ENCODE results near the gene ZNF480. TPM values are rescaled to one million over a fixed set of nuclear protein-coding genes. Genes with fewer than 3 reads are reported as not detected.
"Not testable (repeated sequence)": the region's sequence is repeated elsewhere in the genome, so short reads cannot be mapped to it uniquely, and the experiment has no call there.

Gene ZNF480
- total RNA-seq, 2 experiments from 2014 or later = 10.6 to 14.3 TPM

DNA sequence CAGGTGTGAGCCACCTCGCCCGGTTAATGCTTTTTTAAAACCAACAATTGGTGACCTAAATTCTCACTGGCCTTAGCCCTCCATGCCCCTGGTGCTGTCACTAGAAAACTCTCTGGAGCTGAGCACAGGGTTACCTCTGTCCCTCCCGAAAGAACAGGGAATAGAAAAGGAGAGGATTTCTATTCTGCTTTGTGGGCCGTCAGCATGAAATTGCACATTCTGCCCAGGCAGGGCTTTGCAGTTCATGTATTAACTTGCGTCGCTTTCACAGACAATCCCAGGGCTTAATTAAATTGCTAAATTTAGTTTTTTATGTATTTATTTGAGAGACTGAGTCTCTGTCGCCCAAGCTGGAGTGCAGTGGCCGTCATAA, 583 bp upstream of the ZNF480 start:
- H3K4me3 Mint-ChIP-seq = peak overlapping the region; percentile 93
- DNase-seq (peak; percentile 41), ATAC-seq (peak; percentile 13)
- H3K36me3 Mint-ChIP-seq = peaks cover 71% of the 10 kb centered on the region
- CTCF ChIA-PET = no interaction called here
- H3K27ac Mint-ChIP-seq = peak overlapping the region; percentile 77
- no peaks in the 10 kb centered on the region for H3K27me3 Mint-ChIP-seq
- H3K4me1 Mint-ChIP-seq = peaks cover 19% of the 10 kb centered on the region
- H3K9me3 Mint-ChIP-seq (ENCODE audit: low read depth) = peaks cover 30% of the 10 kb centered on the region

- no peak for ATAC-seq
- CTCF ChIA-PET = interaction anchor here (0.7 to 1.0 kb wide), 2 partner anchors 24 to 394 kb away, joined by 3 read pairs; no protein-coding TSS in a partner anchor
- Mint-ChIP-seq H3K4me1 (peaks cover 19% of the 10 kb centered on the region), H3K27ac (peak overlapping the region; percentile 95), H3K27me3 (no peaks in the 10 kb centered on the region), H3K9me3 (ENCODE audit: low read depth) (peaks cover 27% of the 10 kb centered on the region), H3K36me3 (peaks cover 72% of the 10 kb centered on the region), H3K4me3 (peak overlapping the region; percentile 93)
- no peak for DNase-seq
Observed at GRCh38 chr19:52297601-52298364, 814 bp downstream of the ZNF480 start.

DNA sequence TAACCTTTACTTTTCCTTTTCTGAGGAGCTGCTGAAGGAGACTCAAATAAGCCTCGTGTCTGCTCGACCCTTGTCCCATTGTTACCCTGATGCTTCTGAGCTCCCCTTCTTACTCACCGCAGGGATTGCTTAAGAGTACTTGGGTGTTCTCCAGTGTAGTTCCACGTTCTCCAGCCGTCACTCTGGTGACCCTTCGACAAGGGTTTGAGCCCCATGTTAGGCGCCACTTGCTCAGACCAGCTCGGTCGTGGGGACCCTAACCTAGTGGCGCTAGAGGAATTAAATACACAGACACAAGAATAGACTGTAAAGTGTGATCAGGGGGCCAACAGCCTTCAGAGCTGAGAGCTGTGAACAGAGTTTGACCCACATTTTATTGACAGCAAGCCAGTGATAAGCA, 10.3 kb downstream of the ZNF480 start:
- Mint-ChIP-seq H3K4me1 (no peaks in the 10 kb centered on the region), H3K27ac (no peak overlapping the region), H3K9me3 (ENCODE audit: low read depth) (peaks cover 39% of the 10 kb centered on the region), H3K36me3 (peaks cover 83% of the 10 kb centered on the region), H3K27me3 (no peaks in the 10 kb centered on the region), H3K4me3 (no peak overlapping the region)
- no peak for ATAC-seq
- no peak for DNase-seq
- CTCF ChIA-PET = no interaction called here

GRCh38 chr19:52322429-52322828, 25.5 kb downstream of the ZNF480 start:
- Mint-ChIP-seq H3K27me3 (no peaks in the 10 kb centered on the region), H3K9me3 (ENCODE audit: low read depth) (peaks cover 61% of the 10 kb centered on the region), H3K4me1 (no peaks in the 10 kb centered on the region), H3K4me3 (no peak overlapping the region), H3K27ac (no peak overlapping the region), H3K36me3 (peaks cover 70% of the 10 kb centered on the region)
- no peak for DNase-seq
- ATAC-seq = no peak
- CTCF ChIA-PET = no interaction called here

- CTCF ChIA-PET = no interaction called here
- ATAC-seq (no peak), DNase-seq (no peak)
- Mint-ChIP-seq H3K27ac (no peak overlapping the region), H3K27me3 (no peaks in the 10 kb centered on the region), H3K9me3 (ENCODE audit: low read depth) (peaks cover 34% of the 10 kb centered on the region), H3K4me1 (peaks cover 7% of the 10 kb centered on the region), H3K36me3 (peaks cover 15% of the 10 kb centered on the region), H3K4me3 (no peak overlapping the region)
Observed at GRCh38 chr19:52331757-52332156, 34.8 kb downstream of the ZNF480 start.

DNA sequence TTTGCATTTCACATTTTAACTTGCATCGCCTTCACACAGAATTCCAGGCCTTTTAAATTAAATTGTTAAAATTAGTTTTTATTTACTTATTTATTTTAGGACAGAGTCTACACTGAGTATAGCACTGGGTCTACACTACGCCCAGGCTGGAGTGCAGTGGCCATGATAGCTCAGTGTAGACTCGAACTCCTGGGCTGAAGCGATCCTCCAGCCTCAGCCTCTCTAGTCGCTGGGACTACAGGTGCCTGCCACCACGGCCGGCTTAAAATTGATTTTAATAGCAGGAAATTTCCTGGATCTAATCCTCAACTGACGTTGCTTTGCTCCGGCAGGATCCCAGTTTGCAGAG, 38.8 kb downstream of the ZNF480 start:
- peaks cover 22% of the 10 kb centered on the region for H3K36me3 Mint-ChIP-seq
- no peak for DNase-seq
- no peaks in the 10 kb centered on the region for H3K27me3 Mint-ChIP-seq
- peak overlapping the region; percentile 95 for H3K4me3 Mint-ChIP-seq
- peak; percentile 54 for ATAC-seq
- H3K4me1 Mint-ChIP-seq = peaks cover 14% of the 10 kb centered on the region
- peak overlapping the region; percentile 95 for H3K27ac Mint-ChIP-seq
- CTCF ChIA-PET = no interaction called here
- H3K9me3 Mint-ChIP-seq (ENCODE audit: low read depth) = peaks cover 35% of the 10 kb centered on the region

- Mint-ChIP-seq H3K4me3 (peak within 1 kb of the TSS; percentile 95), H3K9me3 (ENCODE audit: low read depth) (peaks cover 33% of the 10 kb centered on the region), H3K27ac (peak within 1 kb of the TSS; percentile 95), H3K36me3 (peaks cover 25% of the 10 kb centered on the region), H3K4me1 (peaks cover 14% of the 10 kb centered on the region), H3K27me3 (no peaks in the 10 kb centered on the region)
- DNase-seq = peak; percentile 92
- CTCF ChIA-PET = interaction anchor here (0.7 kb wide), 1 partner anchor 232 kb away, joined by 3 read pairs; no protein-coding TSS in a partner anchor
- ATAC-seq = peak; percentile 97
Observed at GRCh38 chr19:52336117-52336790, 39.3 kb downstream of the ZNF480 start, which contains the start of gene ZNF610. ZNF610 (plus strand) TSS chr19:52336243; CDS start chr19:52349173, 12,930 bp downstream.

DNA sequence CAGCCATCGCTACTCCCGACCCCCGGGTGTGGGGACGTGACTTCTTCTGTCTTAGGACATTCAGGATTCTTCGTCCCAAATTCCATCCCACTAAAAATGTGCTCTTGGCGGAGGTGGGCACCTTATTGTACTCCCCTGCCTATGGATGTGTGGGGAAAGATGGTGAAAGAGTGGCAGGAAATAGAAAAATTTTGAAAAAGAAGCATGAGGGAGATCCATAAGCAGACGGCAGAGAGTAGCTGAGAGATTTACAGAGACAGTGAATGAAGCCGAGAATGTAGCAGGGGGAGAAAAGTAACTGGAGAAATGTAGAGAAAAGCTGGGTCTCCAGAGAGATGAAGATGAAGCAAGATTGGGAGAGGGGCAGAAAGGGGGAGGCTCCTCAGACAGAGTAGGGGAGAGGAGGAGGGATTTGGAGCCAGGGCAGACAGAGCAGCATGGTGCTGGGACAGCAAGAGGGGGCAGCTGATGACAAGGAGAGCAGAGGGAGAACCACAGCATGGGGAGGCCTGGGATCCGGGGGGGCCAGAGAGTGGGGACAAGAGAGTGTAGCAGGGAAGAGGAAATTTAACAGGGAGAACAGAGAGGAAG, 39.9 kb downstream of the ZNF480 start:
- H3K27ac Mint-ChIP-seq = peak overlapping the region; percentile 95
- CTCF ChIA-PET = interaction anchor here (0.7 kb wide), 1 partner anchor 232 kb away, joined by 3 read pairs; no protein-coding TSS in a partner anchor
- H3K27me3 Mint-ChIP-seq = no peaks in the 10 kb centered on the region
- peaks cover 29% of the 10 kb centered on the region for H3K9me3 Mint-ChIP-seq (ENCODE audit: low read depth)
- peak overlapping the region; percentile 95 for H3K4me3 Mint-ChIP-seq
- DNase-seq (no peak), ATAC-seq (no peak)
- H3K36me3 Mint-ChIP-seq = peaks cover 25% of the 10 kb centered on the region
- H3K4me1 Mint-ChIP-seq = peaks cover 14% of the 10 kb centered on the region

GRCh38 chr19:52339022-52339421, 42.1 kb downstream of the ZNF480 start:
- DNase-seq, CTCF ChIA-PET, ATAC-seq, H3K4me3 Mint-ChIP-seq, H3K27me3 Mint-ChIP-seq, H3K27ac Mint-ChIP-seq: not testable (repeated sequence)
- Mint-ChIP-seq H3K36me3 (peaks cover 22% of the 10 kb centered on the region), H3K9me3 (ENCODE audit: low read depth) (peaks cover 20% of the 10 kb centered on the region), H3K4me1 (peaks cover 14% of the 10 kb centered on the region)

DNA sequence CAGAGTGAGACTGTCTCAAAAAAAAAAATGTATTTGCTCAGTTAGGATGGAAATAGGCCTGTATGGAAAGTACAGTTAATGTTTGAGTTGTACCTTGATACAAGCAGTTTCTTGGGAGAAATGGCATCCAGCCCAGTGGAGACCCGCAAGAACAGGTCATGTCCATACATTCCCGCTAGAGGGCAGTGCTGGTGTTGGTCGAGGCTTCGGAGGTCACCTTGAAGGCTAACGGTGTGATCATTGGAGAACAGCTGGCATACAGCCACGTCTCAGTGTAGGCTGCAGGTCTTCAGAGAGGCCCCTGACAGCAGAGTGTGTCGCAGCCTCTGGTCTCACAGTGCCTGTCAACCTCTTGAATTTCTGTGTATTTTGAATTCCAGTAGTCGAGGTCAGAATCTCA, 46.6 kb downstream of the ZNF480 start:
- DNase-seq (peak; percentile 55), ATAC-seq (peak; percentile 60)
- H3K27me3 Mint-ChIP-seq = no peaks in the 10 kb centered on the region
- no peak overlapping the region for H3K27ac Mint-ChIP-seq
- H3K36me3 Mint-ChIP-seq = peaks cover 11% of the 10 kb centered on the region
- H3K9me3 Mint-ChIP-seq (ENCODE audit: low read depth) = peaks cover 16% of the 10 kb centered on the region
- no peaks in the 10 kb centered on the region for H3K4me1 Mint-ChIP-seq
- CTCF ChIA-PET = no interaction called here
- no peak overlapping the region for H3K4me3 Mint-ChIP-seq

DNA sequence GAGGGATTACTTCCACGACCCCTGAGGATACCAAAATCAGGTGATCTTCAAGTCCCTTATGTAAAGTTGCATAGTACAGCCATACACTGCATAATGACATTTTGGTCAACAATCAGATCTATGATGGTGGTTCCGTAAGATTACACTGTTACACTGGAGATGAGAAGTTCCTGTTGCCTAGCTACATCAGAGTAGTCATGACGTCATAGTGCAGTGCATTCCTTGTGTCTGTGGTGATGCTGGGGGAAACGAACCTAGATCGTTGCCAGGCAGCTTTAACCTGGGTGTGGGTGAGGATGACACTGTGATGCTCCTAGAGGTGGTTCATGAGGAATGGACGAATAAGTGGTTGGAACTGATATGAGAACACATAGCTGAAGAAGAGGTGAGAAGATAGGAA, 48.2 kb downstream of the ZNF480 start:
- no peak overlapping the region for H3K4me3 Mint-ChIP-seq
- CTCF ChIA-PET = interaction anchor here (1.2 kb wide), 1 partner anchor 25 kb away, joined by 3 read pairs; the partner anchor contains the start of gene ZNF880

GRCh38 chr19:52351512-52351911, 54.5 kb downstream of the ZNF480 start:
- Mint-ChIP-seq H3K9me3 (ENCODE audit: low read depth) (peaks cover 31% of the 10 kb centered on the region), H3K36me3 (peaks cover 44% of the 10 kb centered on the region), H3K4me3 (no peak overlapping the region), H3K4me1 (no peaks in the 10 kb centered on the region), H3K27me3 (no peaks in the 10 kb centered on the region), H3K27ac (no peak overlapping the region)
- DNase-seq (no peak), ATAC-seq (no peak)
- CTCF ChIA-PET = no interaction called here

More for the DNA sequence above, 48.2 kb downstream of the ZNF480 start:
- ATAC-seq (no peak), DNase-seq (no peak)
- peaks cover 19% of the 10 kb centered on the region for H3K36me3 Mint-ChIP-seq
- H3K9me3 Mint-ChIP-seq (ENCODE audit: low read depth) = peaks cover 19% of the 10 kb centered on the region
- no peaks in the 10 kb centered on the region for H3K4me1 Mint-ChIP-seq
- H3K27me3 Mint-ChIP-seq = no peaks in the 10 kb centered on the region
- H3K27ac Mint-ChIP-seq = no peak overlapping the region

- H3K9me3 Mint-ChIP-seq (ENCODE audit: low read depth) = peaks cover 26% of the 10 kb centered on the region
- DNase-seq = no peak
Observed at GRCh38 chr19:52366414-52366824, 69.5 kb downstream of the ZNF480 start.

More at GRCh38 chr19:52366414-52366824, 69.5 kb downstream of the ZNF480 start:
- peaks cover 15% of the 10 kb centered on the region for H3K4me1 Mint-ChIP-seq
- H3K27me3 Mint-ChIP-seq = no peaks in the 10 kb centered on the region
- H3K27ac Mint-ChIP-seq = no peak overlapping the region
- CTCF ChIA-PET = no interaction called here
- H3K4me3 Mint-ChIP-seq = no peak overlapping the region
- H3K36me3 Mint-ChIP-seq = peaks cover 47% of the 10 kb centered on the region
- no peak for ATAC-seq

Data from activated CD8-positive, alpha-beta memory T cell treated with anti-CD3 and anti-CD28 coated beads, Interleukin-2, amount 10 ng/mL, durations not matched to agents 7 days and 5 days (primary cell).